Right lobe of liver (tissue), 4 donors: ENCODE data around the gene KCNN3.

ENCODE experiments used
- CTCF ChIP-seq, 4 donors: fragments of 200-600 bp in 3 of 4; fragments of 450-650 bp in 1 of 4; IDR thresholded peaks; one replicate each; pipeline versions ENCODE4 v1.5.1 to v1.8.0; 2016 to 2022; ENCODE audit warnings: antibody characterized with exemption in 4 of 4, mild to moderate bottlenecking in 2 of 4
- POLR2A ChIP-seq: fragments of 450-650 bp; IDR thresholded peaks from one replicate; pipeline ENCODE4 v1.6.1; 2017; ENCODE audit warnings: antibody characterized with exemption, mild to moderate bottlenecking
- donor health status: DM: no; HTN: no; CAD: no.
- donor health status: DM: no; HTN: no; CAD: no.
- donor health status: DM: no; HTN: yes; CAD: no.

GRCh38 chr1:154753426-154753825 is 116.7 kb downstream of the KCNN3 start:
- no peak for TF ChIP-seq CTCF (IDR thresholded peaks at IDR 0.05)
- no peak for TF ChIP-seq POLR2A
